Neural cell (in vitro differentiated cells): ENCODE measurements around the gene CIITA. TPM values are rescaled to one million over a fixed set of nuclear protein-coding genes. Genes with fewer than 3 reads are reported as not detected.

ENCODE experiments used
- H2AFZ ChIP-seq: fragments of 200-600, 300-800 bp; sonication (generic), shearing (Covaris generic); 2 replicates; pipeline ENCODE4 v1.6.0; 2014; ENCODE audit warnings: low read depth, mild to moderate bottlenecking, antibody characterized with exemption, low read length, moderate library complexity
- H3F3A ChIP-seq: fragments of 200-600 bp; shearing (Covaris generic); 2 replicates; pipeline ENCODE4 v1.6.1; 2016; ENCODE audit warnings: mild to moderate bottlenecking, moderate library complexity, mixed read lengths, antibody characterized with exemption, low read length; ENCODE audit not compliant: insufficient read depth, poor library complexity, severe bottlenecking
- H3K27ac ChIP-seq: fragments of 200-600, 300-800 bp; sonication (generic), shearing (Covaris generic); 2 replicates; pipeline ENCODE4 v1.5.1; 2014; ENCODE audit warnings: mild to moderate bottlenecking, low read length, moderate library complexity
- H3K27me3 ChIP-seq: fragments of 300-800, 200-600 bp; sonication (generic), shearing (Covaris generic); 2 replicates; pipeline ENCODE4 v1.6.0; 2014; ENCODE audit warnings: mild to moderate bottlenecking, low read depth, low read length, moderate library complexity; ENCODE audit not compliant: insufficient read depth
- H3K36me3 ChIP-seq: fragments of 300-800, 200-600 bp; sonication (generic), shearing (Covaris generic); 2 replicates; pipeline ENCODE4 v1.5.1; 2014; ENCODE audit warnings: mild to moderate bottlenecking, antibody characterized with exemption, low read length, moderate library complexity; ENCODE audit not compliant: insufficient read depth
- H3K4me2 ChIP-seq: fragments of 300-800, 200-600 bp; sonication (generic), shearing (Covaris generic); 2 replicates; pipeline ENCODE4 v1.6.0; 2014; ENCODE audit warnings: mild to moderate bottlenecking, low read length
- H3K4me3 ChIP-seq: fragments of 300-800, 200-600 bp; sonication (generic), shearing (Covaris generic); 2 replicates; pipeline ENCODE4 v1.5.1; 2014; ENCODE audit warnings: mild to moderate bottlenecking, low read length, moderate library complexity
- H3K79me2 ChIP-seq: fragments of 200-600 bp; shearing (Covaris generic); replicated peaks from 2 replicates; pipeline ENCODE4 v1.6.0; 2014; ENCODE audit warnings: mild to moderate bottlenecking, low read length, moderate library complexity; ENCODE audit not compliant: insufficient read depth
- H3K9ac ChIP-seq: fragments of 300-800, 200-600 bp; sonication (generic), shearing (Covaris generic); 2 replicates; pipeline ENCODE4 v1.6.1; 2016; ENCODE audit warnings: mild to moderate bottlenecking, low read length, mixed read lengths
- H3K9me2 ChIP-seq: fragments of 200-600 bp; shearing (Covaris generic); 2 replicates; pipeline ENCODE4 v1.6.1; 2016; ENCODE audit warnings: mild to moderate bottlenecking, low read length, mixed read lengths; ENCODE audit not compliant: insufficient read depth
- H3K9me3 ChIP-seq: fragments of 200-600, 300-800 bp; sonication (generic), shearing (Covaris generic); 2 replicates; pipeline ENCODE4 v1.6.1; 2016; ENCODE audit warnings: mild to moderate bottlenecking, mixed run types, low read length, moderate library complexity, mixed read lengths
- H4K20me1 ChIP-seq: fragments of 200-600 bp; shearing (Covaris generic); 2 replicates; pipeline ENCODE4 v1.6.1; 2016; ENCODE audit warnings: mild to moderate bottlenecking, mixed run types; ENCODE audit not compliant: insufficient read depth
- EP300 ChIP-seq: fragments of 450-650 bp; conservative IDR thresholded peaks from 2 replicates; pipeline ENCODE4 v1.6.1; 2014; ENCODE audit warnings: antibody characterized with exemption, mild to moderate bottlenecking, moderate library complexity; ENCODE audit not compliant: poor library complexity, severe bottlenecking
- EZH2 ChIP-seq: fragments of 200-600, 300-800 bp; shearing (Covaris generic), sonication (generic); IDR thresholded peaks from 2 replicates; pipeline ENCODE4 v1.6.1; 2014; ENCODE audit warnings: antibody characterized with exemption, low read length, borderline replicate concordance, mild to moderate bottlenecking; ENCODE audit not compliant: insufficient read depth, poor library complexity, severe bottlenecking
- MXI1 ChIP-seq: fragments of 450-650 bp; conservative IDR thresholded peaks from 2 replicates; pipeline ENCODE4 v1.6.1; 2014; ENCODE audit warnings: antibody characterized with exemption, mild to moderate bottlenecking; ENCODE audit not compliant: poor library complexity, severe bottlenecking
- POLR2AphosphoS5 ChIP-seq: IDR thresholded peaks from 2 replicates; pipeline ENCODE4 v1.6.1; 2012
- RAD21 ChIP-seq: fragments of 450-650 bp; conservative IDR thresholded peaks from 2 replicates; pipeline ENCODE4 v1.6.1; 2014; ENCODE audit warnings: antibody characterized with exemption, mild to moderate bottlenecking, moderate library complexity
- SMC3 ChIP-seq: fragments of 450-650 bp; conservative IDR thresholded peaks from 2 replicates; pipeline ENCODE4 v1.6.1; 2014; ENCODE audit warnings: antibody characterized with exemption, mild to moderate bottlenecking, moderate library complexity; ENCODE audit not compliant: poor library complexity
- TAF1 ChIP-seq: IDR thresholded peaks from 2 replicates; pipeline ENCODE4 v1.6.1; 2012; ENCODE audit warnings: low read depth
- polyA plus RNA-seq: library from polyadenylated mRNA; depleted of rRNA; stranded (reverse); fragments of >200 nt; gene quantifications from 2 replicates; pipeline ENCODE4 v1.2.3, GENCODE V29; 2014
- TF ChIP-seq, protein P1 (sequence below): fragments of 450-650 bp; IDR thresholded peaks from 2 replicates; pipeline ENCODE4 v1.5.1; 2014; ENCODE audit warnings: antibody characterized with exemption, mild to moderate bottlenecking, moderate library complexity; ENCODE audit not compliant: poor library complexity, severe bottlenecking
- TF ChIP-seq, protein P2 (sequence below): IDR thresholded peaks from 2 replicates; pipeline ENCODE4 v1.6.1; 2012; ENCODE audit warnings: borderline replicate concordance

Gene CIITA
- polyA plus RNA-seq, 1 donor from 2014 or later, result not detected

DNA sequence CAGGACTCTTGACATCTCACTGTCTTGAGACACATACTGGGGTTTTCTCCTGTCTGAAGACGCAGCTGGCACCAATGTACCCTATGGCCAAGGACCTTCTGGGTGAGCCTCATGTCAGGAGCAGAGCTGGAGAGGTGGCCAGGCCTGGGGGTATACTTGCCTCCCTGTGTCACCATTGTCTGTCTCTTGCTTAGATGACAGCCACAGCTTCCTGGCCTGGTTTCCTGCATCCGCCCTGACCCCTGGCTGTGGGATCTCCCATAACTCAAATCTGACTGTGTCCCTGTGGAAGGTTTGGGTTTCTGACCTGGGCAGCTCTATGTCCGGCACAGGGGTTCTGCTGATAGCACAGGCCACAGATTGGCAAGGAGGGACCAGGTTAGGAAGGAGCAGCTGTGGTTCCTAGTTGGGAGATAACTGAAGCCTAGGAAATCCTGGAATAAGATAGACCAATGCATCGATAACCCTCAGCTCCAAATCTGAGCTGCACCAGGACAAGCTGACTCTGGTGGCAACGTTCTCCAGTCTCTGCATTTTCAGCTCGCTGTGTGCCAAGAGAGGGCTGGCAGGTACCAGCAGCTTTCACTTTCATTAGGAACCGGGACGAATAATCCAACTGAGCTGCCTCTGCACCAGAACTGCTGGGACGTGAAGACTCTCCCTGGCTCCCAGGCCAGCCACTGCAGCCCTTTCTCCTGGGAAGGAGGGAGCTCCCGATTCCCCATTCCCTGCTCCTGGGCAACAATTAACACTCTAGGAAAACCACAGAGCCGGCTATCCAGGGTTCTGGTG is 60.3 kb downstream of the CIITA start:
- peak overlapping the region; percentile 77 for H3K4me3 ChIP-seq
- no peaks in the 10 kb centered on the region for H3F3A ChIP-seq
- H3K9ac ChIP-seq, result no peak overlapping the region
- no peaks in the 10 kb centered on the region for H3K9me3 ChIP-seq
- H3K79me2 ChIP-seq, result peaks cover 9% of the 10 kb centered on the region
- H4K20me1 ChIP-seq, result no peaks in the 10 kb centered on the region
- no peak overlapping the region for H3K27ac ChIP-seq
- H3K36me3 ChIP-seq, result no peaks in the 10 kb centered on the region
- TF ChIP-seq SMC3, result no peak
- no peak for TF ChIP-seq EP300
- TF ChIP-seq RAD21, result no peak
- TF ChIP-seq, protein P1, sequence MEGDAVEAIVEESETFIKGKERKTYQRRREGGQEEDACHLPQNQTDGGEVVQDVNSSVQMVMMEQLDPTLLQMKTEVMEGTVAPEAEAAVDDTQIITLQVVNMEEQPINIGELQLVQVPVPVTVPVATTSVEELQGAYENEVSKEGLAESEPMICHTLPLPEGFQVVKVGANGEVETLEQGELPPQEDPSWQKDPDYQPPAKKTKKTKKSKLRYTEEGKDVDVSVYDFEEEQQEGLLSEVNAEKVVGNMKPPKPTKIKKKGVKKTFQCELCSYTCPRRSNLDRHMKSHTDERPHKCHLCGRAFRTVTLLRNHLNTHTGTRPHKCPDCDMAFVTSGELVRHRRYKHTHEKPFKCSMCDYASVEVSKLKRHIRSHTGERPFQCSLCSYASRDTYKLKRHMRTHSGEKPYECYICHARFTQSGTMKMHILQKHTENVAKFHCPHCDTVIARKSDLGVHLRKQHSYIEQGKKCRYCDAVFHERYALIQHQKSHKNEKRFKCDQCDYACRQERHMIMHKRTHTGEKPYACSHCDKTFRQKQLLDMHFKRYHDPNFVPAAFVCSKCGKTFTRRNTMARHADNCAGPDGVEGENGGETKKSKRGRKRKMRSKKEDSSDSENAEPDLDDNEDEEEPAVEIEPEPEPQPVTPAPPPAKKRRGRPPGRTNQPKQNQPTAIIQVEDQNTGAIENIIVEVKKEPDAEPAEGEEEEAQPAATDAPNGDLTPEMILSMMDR, result no peak
- no peak for TF ChIP-seq MXI1
- no peak for TF ChIP-seq POLR2AphosphoS5
- TF ChIP-seq EZH2, result no peak
- no peak for TF ChIP-seq TAF1
- TF ChIP-seq, protein P2, sequence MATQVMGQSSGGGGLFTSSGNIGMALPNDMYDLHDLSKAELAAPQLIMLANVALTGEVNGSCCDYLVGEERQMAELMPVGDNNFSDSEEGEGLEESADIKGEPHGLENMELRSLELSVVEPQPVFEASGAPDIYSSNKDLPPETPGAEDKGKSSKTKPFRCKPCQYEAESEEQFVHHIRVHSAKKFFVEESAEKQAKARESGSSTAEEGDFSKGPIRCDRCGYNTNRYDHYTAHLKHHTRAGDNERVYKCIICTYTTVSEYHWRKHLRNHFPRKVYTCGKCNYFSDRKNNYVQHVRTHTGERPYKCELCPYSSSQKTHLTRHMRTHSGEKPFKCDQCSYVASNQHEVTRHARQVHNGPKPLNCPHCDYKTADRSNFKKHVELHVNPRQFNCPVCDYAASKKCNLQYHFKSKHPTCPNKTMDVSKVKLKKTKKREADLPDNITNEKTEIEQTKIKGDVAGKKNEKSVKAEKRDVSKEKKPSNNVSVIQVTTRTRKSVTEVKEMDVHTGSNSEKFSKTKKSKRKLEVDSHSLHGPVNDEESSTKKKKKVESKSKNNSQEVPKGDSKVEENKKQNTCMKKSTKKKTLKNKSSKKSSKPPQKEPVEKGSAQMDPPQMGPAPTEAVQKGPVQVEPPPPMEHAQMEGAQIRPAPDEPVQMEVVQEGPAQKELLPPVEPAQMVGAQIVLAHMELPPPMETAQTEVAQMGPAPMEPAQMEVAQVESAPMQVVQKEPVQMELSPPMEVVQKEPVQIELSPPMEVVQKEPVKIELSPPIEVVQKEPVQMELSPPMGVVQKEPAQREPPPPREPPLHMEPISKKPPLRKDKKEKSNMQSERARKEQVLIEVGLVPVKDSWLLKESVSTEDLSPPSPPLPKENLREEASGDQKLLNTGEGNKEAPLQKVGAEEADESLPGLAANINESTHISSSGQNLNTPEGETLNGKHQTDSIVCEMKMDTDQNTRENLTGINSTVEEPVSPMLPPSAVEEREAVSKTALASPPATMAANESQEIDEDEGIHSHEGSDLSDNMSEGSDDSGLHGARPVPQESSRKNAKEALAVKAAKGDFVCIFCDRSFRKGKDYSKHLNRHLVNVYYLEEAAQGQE, result no peak
- no peak overlapping the region for H2AFZ ChIP-seq
- no peaks in the 10 kb centered on the region for H3K9me2 ChIP-seq
- H3K27me3 ChIP-seq, result no peaks in the 10 kb centered on the region
- H3K4me2 ChIP-seq, result no peak overlapping the region

DNA sequence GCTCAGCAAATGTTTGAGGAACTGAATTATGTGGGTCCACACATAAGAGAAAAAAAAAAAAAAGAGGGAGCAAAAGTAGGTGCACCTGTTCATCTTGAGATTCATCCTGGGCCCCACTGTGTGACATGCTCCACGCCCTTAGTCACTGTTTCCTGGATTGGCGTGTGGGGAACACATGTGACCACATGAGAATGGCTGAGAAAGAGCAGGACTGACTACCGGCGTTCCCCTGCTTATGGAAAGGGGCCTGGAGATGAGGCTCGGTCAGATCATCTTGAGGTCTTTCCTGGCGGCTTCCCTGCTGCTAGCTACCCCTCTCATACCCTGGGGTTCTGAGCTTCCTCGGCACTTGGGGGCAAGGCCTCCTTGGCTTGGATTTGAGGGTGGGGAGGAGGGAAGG is 61.3 kb downstream of the CIITA start:
- Histone ChIP-seq H3K9me2 (no peaks in the 10 kb centered on the region), H3K79me2 (peaks cover 9% of the 10 kb centered on the region), H3F3A (no peaks in the 10 kb centered on the region), H3K9ac (no peak overlapping the region), H3K27me3 (no peaks in the 10 kb centered on the region), H2AFZ (no peak overlapping the region), H3K4me3 (peak overlapping the region; percentile 77), H3K36me3 (no peaks in the 10 kb centered on the region), H3K4me2 (no peak overlapping the region), H3K27ac (no peak overlapping the region), H4K20me1 (no peaks in the 10 kb centered on the region), H3K9me3 (no peaks in the 10 kb centered on the region)
- TF ChIP-seq EZH2 (no peak), TAF1 (no peak), RAD21 (no peak), MXI1 (no peak), EP300 (no peak), SMC3 (no peak)
- TF ChIP-seq, protein P1, result no peak
